Effector memory CD8-positive, alpha-beta T cell (primary cell): Measurements from ENCODE around the gene DPP6.

Source experiments
- ATAC-seq: fragments of 150-1000 bp; cut with Tn5 transposase; replicated peaks from 2 replicates; pipeline ENCODE4 v1.10.0; 2021; ENCODE audit warnings: mild to moderate bottlenecking, moderate library complexity
- DNase-seq, 3 experiments: peaks; one replicate each; pipeline ENCODE4 v3.0.0; 2021
- H3K27ac Mint-ChIP-seq, 2 donors: one replicate each; pipeline ENCODE4 v1.8.0; 2022; ENCODE audit warnings: mild to moderate bottlenecking in 2 of 2, mixed read lengths in 2 of 2, moderate library complexity in 2 of 2
- H3K27me3 Mint-ChIP-seq, 2 donors: one replicate each; pipeline ENCODE4 v1.8.0; 2022; ENCODE audit warnings: mixed read lengths in 2 of 2
- H3K36me3 Mint-ChIP-seq: one replicate; pipeline ENCODE4 v1.8.0; 2022; ENCODE audit warnings: mild to moderate bottlenecking, moderate library complexity, mixed read lengths; ENCODE audit not compliant: insufficient read depth
- H3K4me1 Mint-ChIP-seq, 2 donors: one replicate each; pipeline ENCODE4 v1.8.0; 2022; ENCODE audit warnings: low read depth in 2 of 2, mixed read lengths in 2 of 2
- H3K4me3 Mint-ChIP-seq, 2 donors: one replicate each; pipeline ENCODE4 v1.8.0; 2022; ENCODE audit warnings: mild to moderate bottlenecking in 2 of 2, mixed read lengths in 2 of 2, moderate library complexity in 2 of 2
- H3K9me3 Mint-ChIP-seq, 2 donors: one replicate each; pipeline ENCODE4 v1.8.0; 2022; ENCODE audit warnings: mixed read lengths in 2 of 2

DPP6 gene

GRCh38 chr7:154610903-154611302, 558.7 kb downstream of the DPP6 start:
- no peak for DNase-seq
- no peaks in the 10 kb centered on the region for H3K4me1 Mint-ChIP-seq
- ATAC-seq: no peak
- H3K4me3 Mint-ChIP-seq: no peak overlapping the region
- H3K9me3 Mint-ChIP-seq: peaks cover 7% of the 10 kb centered on the region in 2 donors
- no peak overlapping the region for H3K27ac Mint-ChIP-seq
- no peaks in the 10 kb centered on the region for H3K27me3 Mint-ChIP-seq
- no peaks in the 10 kb centered on the region for H3K36me3 Mint-ChIP-seq

GRCh38 chr7:154613811-154614210, 561.6 kb downstream of the DPP6 start:
- no peaks in the 10 kb centered on the region for H3K36me3 Mint-ChIP-seq
- H3K27ac Mint-ChIP-seq: no peak overlapping the region
- H3K27me3 Mint-ChIP-seq: no peaks in the 10 kb centered on the region
- H3K4me3 Mint-ChIP-seq: no peak overlapping the region
- DNase-seq: no peak
- no peak for ATAC-seq
- H3K9me3 Mint-ChIP-seq: peaks cover 7% of the 10 kb centered on the region in 2 donors
- no peaks in the 10 kb centered on the region for H3K4me1 Mint-ChIP-seq

- peaks cover 3 to 14% of the 10 kb centered on the region in 2 donors for H3K9me3 Mint-ChIP-seq
Measured at GRCh38 chr7:154620141-154620755, 568.0 kb downstream of the DPP6 start.

GRCh38 chr7:154623399-154623798, 571.2 kb downstream of the DPP6 start:
- no peak overlapping the region for H3K4me3 Mint-ChIP-seq
- peaks cover 3 to 20% of the 10 kb centered on the region in 2 donors for H3K9me3 Mint-ChIP-seq
- H3K4me1 Mint-ChIP-seq: no peaks in the 10 kb centered on the region
- no peak overlapping the region for H3K27ac Mint-ChIP-seq
- peaks cover 2% of the 10 kb centered on the region for H3K36me3 Mint-ChIP-seq
- ATAC-seq (no peak), DNase-seq (no peak)
- no peaks in the 10 kb centered on the region for H3K27me3 Mint-ChIP-seq

More at GRCh38 chr7:154620141-154620755, 568.0 kb downstream of the DPP6 start:
- Mint-ChIP-seq H3K36me3 (no peaks in the 10 kb centered on the region), H3K27ac (no peak overlapping the region), H3K4me1 (no peaks in the 10 kb centered on the region), H3K4me3 (no peak overlapping the region), H3K27me3 (no peaks in the 10 kb centered on the region)
- ATAC-seq (no peak), DNase-seq (no peak)

- H3K27me3 Mint-ChIP-seq: no peaks in the 10 kb centered on the region
- no peak for DNase-seq
- no peaks in the 10 kb centered on the region for H3K4me1 Mint-ChIP-seq
- peaks cover 2% of the 10 kb centered on the region for H3K36me3 Mint-ChIP-seq
- ATAC-seq: no peak
- H3K27ac Mint-ChIP-seq: no peak overlapping the region
- H3K9me3 Mint-ChIP-seq: peaks cover 2 to 21% of the 10 kb centered on the region in 2 donors
- no peak overlapping the region for H3K4me3 Mint-ChIP-seq
Measured at GRCh38 chr7:154627646-154628290, 575.6 kb downstream of the DPP6 start.

- Mint-ChIP-seq H3K4me3 (no peak overlapping the region), H3K27ac (no peak overlapping the region)
- ATAC-seq: no peak
Measured at GRCh38 chr7:154628556-154628955, 576.4 kb downstream of the DPP6 start.

GRCh38 chr7:154631162-154631561, 579.0 kb downstream of the DPP6 start:
- no peak overlapping the region for H3K4me3 Mint-ChIP-seq
- ATAC-seq (no peak), DNase-seq (no peak)
- H3K27me3 Mint-ChIP-seq: no peaks in the 10 kb centered on the region
- no peaks in the 10 kb centered on the region for H3K4me1 Mint-ChIP-seq
- peaks cover 5 to 27% of the 10 kb centered on the region in 2 donors for H3K9me3 Mint-ChIP-seq
- H3K27ac Mint-ChIP-seq: no peak overlapping the region
- H3K36me3 Mint-ChIP-seq: peaks cover 2% of the 10 kb centered on the region

More at GRCh38 chr7:154628556-154628955, 576.4 kb downstream of the DPP6 start:
- Mint-ChIP-seq H3K36me3 (peaks cover 2% of the 10 kb centered on the region), H3K4me1 (no peaks in the 10 kb centered on the region), H3K9me3 (peaks cover 2 to 21% of the 10 kb centered on the region in 2 donors), H3K27me3 (no peaks in the 10 kb centered on the region)
- DNase-seq: no peak

GRCh38 chr7:154633641-154634040, 581.4 kb downstream of the DPP6 start:
- no peak for ATAC-seq
- Mint-ChIP-seq H3K9me3 (peaks cover 5 to 22% of the 10 kb centered on the region in 2 donors), H3K27me3 (no peaks in the 10 kb centered on the region), H3K27ac (no peak overlapping the region), H3K4me1 (no peaks in the 10 kb centered on the region), H3K4me3 (no peak overlapping the region), H3K36me3 (no peaks in the 10 kb centered on the region)
- DNase-seq: no peak

- DNase-seq: no peak
- H3K27ac Mint-ChIP-seq: no peak overlapping the region
- no peak for ATAC-seq
- H3K36me3 Mint-ChIP-seq: no peaks in the 10 kb centered on the region
- H3K27me3 Mint-ChIP-seq: no peaks in the 10 kb centered on the region
- no peaks in the 10 kb centered on the region for H3K4me1 Mint-ChIP-seq
- H3K4me3 Mint-ChIP-seq: no peak overlapping the region
- H3K9me3 Mint-ChIP-seq: peaks cover 7% of the 10 kb centered on the region in 2 donors
Measured at GRCh38 chr7:154638286-154638685, 586.1 kb downstream of the DPP6 start.

GRCh38 chr7:154640266-154640865, 588.2 kb downstream of the DPP6 start:
- H3K4me1 Mint-ChIP-seq: no peaks in the 10 kb centered on the region
- no peak overlapping the region for H3K27ac Mint-ChIP-seq
- H3K4me3 Mint-ChIP-seq: no peak overlapping the region
- H3K27me3 Mint-ChIP-seq: no peaks in the 10 kb centered on the region
- no peaks in the 10 kb centered on the region for H3K36me3 Mint-ChIP-seq
- ATAC-seq (no peak), DNase-seq (no peak)
- H3K9me3 Mint-ChIP-seq: peaks cover 0 to 6% of the 10 kb centered on the region in 2 donors

GRCh38 chr7:154640917-154641316, 588.7 kb downstream of the DPP6 start:
- peaks cover 0 to 7% of the 10 kb centered on the region in 2 donors for H3K9me3 Mint-ChIP-seq
- no peaks in the 10 kb centered on the region for H3K27me3 Mint-ChIP-seq
- DNase-seq (no peak), ATAC-seq (no peak)
- H3K4me3 Mint-ChIP-seq: no peak overlapping the region
- no peaks in the 10 kb centered on the region for H3K36me3 Mint-ChIP-seq
- H3K27ac Mint-ChIP-seq: no peak overlapping the region
- H3K4me1 Mint-ChIP-seq: no peaks in the 10 kb centered on the region

- H3K4me1 Mint-ChIP-seq: no peaks in the 10 kb centered on the region
- H3K27me3 Mint-ChIP-seq: no peaks in the 10 kb centered on the region
Measured at GRCh38 chr7:154644366-154644765, 592.2 kb downstream of the DPP6 start.

GRCh38 chr7:154646126-154647013, 594.2 kb downstream of the DPP6 start:
- Mint-ChIP-seq H3K4me3 (no peak overlapping the region), H3K36me3 (no peaks in the 10 kb centered on the region), H3K27ac (no peak overlapping the region), H3K4me1 (no peaks in the 10 kb centered on the region), H3K9me3 (peaks cover 0 to 4% of the 10 kb centered on the region in 2 donors), H3K27me3 (no peaks in the 10 kb centered on the region)
- no peak for DNase-seq
- no peak for ATAC-seq

More at GRCh38 chr7:154644366-154644765, 592.2 kb downstream of the DPP6 start:
- Mint-ChIP-seq H3K4me3 (no peak overlapping the region), H3K36me3 (no peaks in the 10 kb centered on the region), H3K9me3 (peaks cover 0 to 4% of the 10 kb centered on the region in 2 donors), H3K27ac (no peak overlapping the region)
- no peak for ATAC-seq
- no peak for DNase-seq
